ENCODE data around the gene NEDD4L.

NEDD4L gene

GRCh38 chr18:58315041-58315440 lies 271.0 kb downstream of the NEDD4L start:
- Histone ChIP-seq H2BK5ac (ENCODE audit: low read depth, low read length, poor library complexity) (peak overlapping the region; percentile 9), H2BK120ac (ENCODE audit: insufficient read depth, low read length, poor library complexity) (no peak overlapping the region), H3K27ac (ENCODE audit: low read depth, low read length) (no peak overlapping the region), H3K36me3 (ENCODE audit: control insufficient read depth in 1 of 2, insufficient read depth in 2 of 2, low read length in 2 of 2) (peaks cover 0 to 2% of the 10 kb centered on the region in 2 experiments), H3K79me1 (ENCODE audit: low read length) (peaks cover 2% of the 10 kb centered on the region), H3K4ac (ENCODE audit: low read depth, low read length) (peak overlapping the region; percentile 20), H3K27me3 (ENCODE audit: insufficient read depth, low read length) (no peaks in the 10 kb centered on the region), H3K23ac (ENCODE audit: low read length) (no peak overlapping the region), H2BK12ac (ENCODE audit: low read length) (peak overlapping the region; percentile 63), H3K4me2 (ENCODE audit: low read length) (no peak overlapping the region), H4K91ac (ENCODE audit: low read depth, low read length) (peak overlapping the region; percentile 4), H3K18ac (ENCODE audit: low read length) (peak overlapping the region; percentile 21), H3K9me3 (ENCODE audit: insufficient read depth, low read depth, low read length) (no peaks in the 10 kb centered on the region), H2AK5ac (ENCODE audit: low read length) (no peak overlapping the region), H3K4me1 (ENCODE audit: control insufficient read depth in 1 of 2, insufficient read depth in 2 of 2, low read length in 2 of 2) (peaks cover 19 to 20% of the 10 kb centered on the region in 2 experiments), H4K12ac (ENCODE audit: low read depth, low read length) (no peak overlapping the region), H4K8ac (ENCODE audit: low read depth, low read length) (no peak overlapping the region), H3K79me2 (ENCODE audit: control insufficient read depth, insufficient read depth, low read length, poor library complexity) (no peaks in the 10 kb centered on the region), H2AFZ (ENCODE audit: insufficient read depth, low read length, poor library complexity) (no peak overlapping the region), H3K14ac (ENCODE audit: low read length) (peak overlapping the region; percentile 20), H3K4me3 (ENCODE audit: low read depth, low read length) (no peak overlapping the region), H3K9ac (ENCODE audit: low read length) (no peak overlapping the region)
- WGBS (ENCODE audit: extremely low coverage, insufficient coverage, insufficient read length), result no CpG with 5 or more reads among the region's 8 CpGs
- no peak for DNase-seq

GRCh38 chr18:58315739-58316215 lies 271.8 kb downstream of the NEDD4L start:
- Histone ChIP-seq H2BK120ac (ENCODE audit: insufficient read depth, low read length, poor library complexity) (no peak overlapping the region), H3K4ac (ENCODE audit: low read depth, low read length) (no peak overlapping the region), H2BK12ac (ENCODE audit: low read length) (peak overlapping the region; percentile 4), H2AK5ac (ENCODE audit: low read length) (no peak overlapping the region), H3K18ac (ENCODE audit: low read length) (no peak overlapping the region), H3K23ac (ENCODE audit: low read length) (no peak overlapping the region), H2BK5ac (ENCODE audit: low read depth, low read length, poor library complexity) (no peak overlapping the region), H2AFZ (ENCODE audit: insufficient read depth, low read length, poor library complexity) (no peak overlapping the region), H4K8ac (ENCODE audit: low read depth, low read length) (no peak overlapping the region), H3K79me1 (ENCODE audit: low read length) (peaks cover 2% of the 10 kb centered on the region), H4K12ac (ENCODE audit: low read depth, low read length) (no peak overlapping the region), H3K36me3 (ENCODE audit: control insufficient read depth in 1 of 2, insufficient read depth in 2 of 2, low read length in 2 of 2) (peaks cover 0 to 2% of the 10 kb centered on the region in 2 experiments), H3K27me3 (ENCODE audit: insufficient read depth, low read length) (no peaks in the 10 kb centered on the region), H3K9me3 (ENCODE audit: insufficient read depth, low read depth, low read length) (no peaks in the 10 kb centered on the region), H3K9ac (ENCODE audit: low read length) (no peak overlapping the region), H3K79me2 (ENCODE audit: control insufficient read depth, insufficient read depth, low read length, poor library complexity) (no peaks in the 10 kb centered on the region), H3K14ac (ENCODE audit: low read length) (no peak overlapping the region), H3K4me2 (ENCODE audit: low read length) (no peak overlapping the region), H3K4me1 (ENCODE audit: control insufficient read depth in 1 of 2, insufficient read depth in 2 of 2, low read length in 2 of 2) (peaks cover 17 to 19% of the 10 kb centered on the region in 2 experiments), H4K91ac (ENCODE audit: low read depth, low read length) (peak overlapping the region; percentile 26), H3K27ac (ENCODE audit: low read depth, low read length) (peak overlapping the region; percentile 66), H3K4me3 (ENCODE audit: low read depth, low read length) (no peak overlapping the region)
- WGBS (ENCODE audit: extremely low coverage, insufficient coverage, insufficient read length), result no CpG with 5 or more reads among the region's 15 CpGs
- no peak for DNase-seq

- Histone ChIP-seq H3K4ac (ENCODE audit: low read depth, low read length) (no peak overlapping the region), H3K9ac (ENCODE audit: low read length) (no peak overlapping the region), H2BK120ac (ENCODE audit: insufficient read depth, low read length, poor library complexity) (no peak overlapping the region), H3K27me3 (ENCODE audit: insufficient read depth, low read length) (no peaks in the 10 kb centered on the region), H2AFZ (ENCODE audit: insufficient read depth, low read length, poor library complexity) (peak overlapping the region; percentile 19), H2BK5ac (ENCODE audit: low read depth, low read length, poor library complexity) (no peak overlapping the region), H3K9me3 (ENCODE audit: insufficient read depth, low read depth, low read length) (no peaks in the 10 kb centered on the region), H3K4me1 (ENCODE audit: control insufficient read depth in 1 of 2, insufficient read depth in 2 of 2, low read length in 2 of 2) (peaks cover 17 to 19% of the 10 kb centered on the region in 2 experiments), H3K79me1 (ENCODE audit: low read length) (peaks cover 2% of the 10 kb centered on the region), H2BK12ac (ENCODE audit: low read length) (peak overlapping the region; percentile 4), H3K27ac (ENCODE audit: low read depth, low read length) (peak overlapping the region; percentile 23), H3K36me3 (ENCODE audit: control insufficient read depth in 1 of 2, insufficient read depth in 2 of 2, low read length in 2 of 2) (peaks cover 0 to 2% of the 10 kb centered on the region in 2 experiments), H3K79me2 (ENCODE audit: control insufficient read depth, insufficient read depth, low read length, poor library complexity) (no peaks in the 10 kb centered on the region), H4K8ac (ENCODE audit: low read depth, low read length) (no peak overlapping the region), H3K14ac (ENCODE audit: low read length) (peak overlapping the region; percentile 16), H3K18ac (ENCODE audit: low read length) (no peak overlapping the region), H4K91ac (ENCODE audit: low read depth, low read length) (no peak overlapping the region), H3K23ac (ENCODE audit: low read length) (no peak overlapping the region), H3K4me3 (ENCODE audit: low read depth, low read length) (no peak overlapping the region), H3K4me2 (ENCODE audit: low read length) (no peak overlapping the region), H2AK5ac (ENCODE audit: low read length) (peak overlapping the region; percentile 1), H4K12ac (ENCODE audit: low read depth, low read length) (no peak overlapping the region)
- no CpG with 5 or more reads among the region's 16 CpGs for WGBS (ENCODE audit: extremely low coverage, insufficient coverage, insufficient read length)
- DNase-seq, result no peak
These were observed 272.6 kb downstream of the NEDD4L start for GRCh38 chr18:58316396-58317342.

GRCh38 chr18:58319719-58320118 lies 275.7 kb downstream of the NEDD4L start:
- no peak overlapping the region for H3K4me2 ChIP-seq (ENCODE audit: low read length)
- H3K23ac ChIP-seq (ENCODE audit: low read length), result no peak overlapping the region
- no peaks in the 10 kb centered on the region for H3K27me3 ChIP-seq (ENCODE audit: insufficient read depth, low read length)
- DNase-seq, result no peak
- H2AFZ ChIP-seq (ENCODE audit: insufficient read depth, low read length, poor library complexity), result no peak overlapping the region
- no peak overlapping the region for H3K18ac ChIP-seq (ENCODE audit: low read length)
- H3K36me3 ChIP-seq (ENCODE audit: control insufficient read depth in 1 of 2, insufficient read depth in 2 of 2, low read length in 2 of 2), result peaks cover 5 to 12% of the 10 kb centered on the region in 2 experiments
- no peak overlapping the region for H3K4me3 ChIP-seq (ENCODE audit: low read depth, low read length)
- H3K14ac ChIP-seq (ENCODE audit: low read length), result no peak overlapping the region
- WGBS (ENCODE audit: extremely low coverage, insufficient coverage, insufficient read length), result no CpG with 5 or more reads among the region's 2 CpGs
- H2AK5ac ChIP-seq (ENCODE audit: low read length), result no peak overlapping the region
- H4K8ac ChIP-seq (ENCODE audit: low read depth, low read length), result no peak overlapping the region
- no peak overlapping the region for H4K91ac ChIP-seq (ENCODE audit: low read depth, low read length)
- no peaks in the 10 kb centered on the region for H3K9me3 ChIP-seq (ENCODE audit: insufficient read depth, low read depth, low read length)
- no peak overlapping the region for H3K9ac ChIP-seq (ENCODE audit: low read length)
- no peaks in the 10 kb centered on the region for H3K79me2 ChIP-seq (ENCODE audit: control insufficient read depth, insufficient read depth, low read length, poor library complexity)
- H4K12ac ChIP-seq (ENCODE audit: low read depth, low read length), result no peak overlapping the region
- H3K4me1 ChIP-seq (ENCODE audit: control insufficient read depth in 1 of 2, insufficient read depth in 2 of 2, low read length in 2 of 2), result peaks cover 15 to 16% of the 10 kb centered on the region in 2 experiments
- peaks cover 2% of the 10 kb centered on the region for H3K79me1 ChIP-seq (ENCODE audit: low read length)
- no peak overlapping the region for H2BK12ac ChIP-seq (ENCODE audit: low read length)
- no peak overlapping the region for H3K4ac ChIP-seq (ENCODE audit: low read depth, low read length)
- H2BK5ac ChIP-seq (ENCODE audit: low read depth, low read length, poor library complexity), result no peak overlapping the region
- H2BK120ac ChIP-seq (ENCODE audit: insufficient read depth, low read length, poor library complexity), result no peak overlapping the region
- no peak overlapping the region for H3K27ac ChIP-seq (ENCODE audit: low read depth, low read length)

All from trophoblast cell (in vitro differentiated cells and primary cell).